Measurements from ENCODE around the gene TFEB. TPM values are rescaled to one million over a fixed set of nuclear protein-coding genes. Genes with fewer than 3 reads are reported as not detected.
A peak's percentile ranks its signal among the peaks of the same experiment; 100 is the strongest.

Gene TFEB
- total RNA-seq, 4 donors from 2014 or later, result 17.6 to 47.9 (median 22.9) TPM

DNA sequence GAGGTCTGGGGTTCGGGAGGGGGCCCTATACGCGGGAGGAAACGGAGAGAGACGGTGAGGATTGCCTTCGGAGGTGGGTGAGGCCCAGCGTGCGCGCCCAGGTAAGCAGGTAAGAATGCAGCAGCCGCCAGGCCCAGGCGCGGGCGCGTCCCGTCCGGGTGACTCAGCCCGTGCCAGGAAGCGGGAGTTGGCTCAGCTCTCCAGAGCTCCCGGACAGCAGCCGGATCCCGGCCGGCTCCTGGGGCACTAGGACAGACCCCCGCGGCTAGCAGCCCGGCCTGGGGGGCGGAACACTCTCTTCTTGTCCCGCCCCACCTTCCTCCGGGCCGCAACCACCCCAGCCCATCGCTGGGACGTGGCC is 98.6 kb downstream of the TFEB start:
- H3K36me3 ChIP-seq, result no peaks in the 10 kb centered on the region
- H3K4me3 ChIP-seq, result peak overlapping the region in 3 of 4 donors; percentile 34 to 51 (median 44)
- no peak for TF ChIP-seq POLR2A (IDR thresholded peaks at IDR 0.05)
- TF ChIP-seq, protein P1, sequence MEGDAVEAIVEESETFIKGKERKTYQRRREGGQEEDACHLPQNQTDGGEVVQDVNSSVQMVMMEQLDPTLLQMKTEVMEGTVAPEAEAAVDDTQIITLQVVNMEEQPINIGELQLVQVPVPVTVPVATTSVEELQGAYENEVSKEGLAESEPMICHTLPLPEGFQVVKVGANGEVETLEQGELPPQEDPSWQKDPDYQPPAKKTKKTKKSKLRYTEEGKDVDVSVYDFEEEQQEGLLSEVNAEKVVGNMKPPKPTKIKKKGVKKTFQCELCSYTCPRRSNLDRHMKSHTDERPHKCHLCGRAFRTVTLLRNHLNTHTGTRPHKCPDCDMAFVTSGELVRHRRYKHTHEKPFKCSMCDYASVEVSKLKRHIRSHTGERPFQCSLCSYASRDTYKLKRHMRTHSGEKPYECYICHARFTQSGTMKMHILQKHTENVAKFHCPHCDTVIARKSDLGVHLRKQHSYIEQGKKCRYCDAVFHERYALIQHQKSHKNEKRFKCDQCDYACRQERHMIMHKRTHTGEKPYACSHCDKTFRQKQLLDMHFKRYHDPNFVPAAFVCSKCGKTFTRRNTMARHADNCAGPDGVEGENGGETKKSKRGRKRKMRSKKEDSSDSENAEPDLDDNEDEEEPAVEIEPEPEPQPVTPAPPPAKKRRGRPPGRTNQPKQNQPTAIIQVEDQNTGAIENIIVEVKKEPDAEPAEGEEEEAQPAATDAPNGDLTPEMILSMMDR (IDR thresholded peaks at IDR 0.05), result no peak
- H3K9me3 ChIP-seq, result no peaks in the 10 kb centered on the region
- H3K27me3 ChIP-seq, result peaks cover 6 to 17% of the 10 kb centered on the region in 2 donors
- peak in 2 of 3 donors; percentile 70 to 81 for DNase-seq
- H3K4me1 ChIP-seq, result peaks cover 0 to 22% (median 11%) of the 10 kb centered on the region in 4 donors
- no peak overlapping the region for H3K27ac ChIP-seq

DNA sequence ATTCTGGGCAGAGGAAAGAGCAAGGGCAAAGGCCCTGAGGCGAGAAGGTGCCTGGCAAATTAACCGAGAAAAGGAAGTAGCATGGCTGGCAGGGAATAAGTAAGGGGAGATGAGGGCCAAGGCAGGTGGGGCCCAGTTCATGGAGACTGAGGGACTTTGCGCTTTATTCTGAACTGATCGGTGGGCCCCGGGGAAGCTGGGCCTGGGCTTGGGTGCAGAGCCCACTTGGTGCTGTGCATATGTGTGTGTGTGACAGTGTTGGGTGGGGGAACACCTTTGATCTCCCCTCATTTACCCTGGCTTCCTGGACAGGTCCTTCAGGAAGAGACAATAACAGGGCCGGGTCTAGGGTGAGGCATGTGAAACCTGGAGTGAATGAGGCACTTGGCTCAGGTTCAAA is 100.0 kb downstream of the TFEB start:
- H3K27ac ChIP-seq, result no peak overlapping the region
- no peaks in the 10 kb centered on the region for H3K36me3 ChIP-seq
- peaks cover 0 to 22% (median 11%) of the 10 kb centered on the region in 4 donors for H3K4me1 ChIP-seq
- TF ChIP-seq POLR2A (IDR thresholded peaks at IDR 0.05), result no peak
- TF ChIP-seq, protein P1 (IDR thresholded peaks at IDR 0.05), result no peak
- no peaks in the 10 kb centered on the region for H3K9me3 ChIP-seq
- no peak for DNase-seq
- no peak overlapping the region for H3K4me3 ChIP-seq
- H3K27me3 ChIP-seq, result peaks cover 6 to 17% of the 10 kb centered on the region in 2 donors

DNA sequence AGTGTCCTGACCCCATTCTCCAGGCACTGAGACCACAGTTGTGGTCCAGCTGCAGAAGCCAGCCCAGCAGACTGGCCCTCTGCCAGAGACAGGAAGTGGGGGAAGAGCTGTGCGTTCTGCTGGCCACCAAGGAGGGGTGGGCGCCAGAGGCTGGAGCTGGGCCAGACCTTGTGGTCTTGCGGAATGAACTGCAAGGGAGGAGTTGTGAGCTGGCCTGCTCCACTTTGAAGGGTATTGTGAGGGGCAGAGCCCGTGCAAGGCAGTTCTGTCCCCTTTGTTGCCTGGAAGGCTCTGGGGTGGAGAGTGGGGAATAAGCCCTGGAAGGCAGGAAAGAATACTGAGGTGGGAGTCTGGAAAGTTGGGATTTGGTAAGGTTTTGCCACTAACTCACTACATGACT is 100.8 kb downstream of the TFEB start:
- Histone ChIP-seq H3K27ac (no peak overlapping the region), H3K36me3 (no peaks in the 10 kb centered on the region), H3K27me3 (peaks cover 6 to 17% of the 10 kb centered on the region in 2 donors), H3K4me3 (no peak overlapping the region), H3K4me1 (peaks cover 0 to 22% (median 11%) of the 10 kb centered on the region in 4 donors), H3K9me3 (no peaks in the 10 kb centered on the region)
- TF ChIP-seq POLR2A (IDR thresholded peaks at IDR 0.05), result no peak
- TF ChIP-seq, protein P1 (IDR thresholded peaks at IDR 0.05), result no peak
- DNase-seq, result no peak

Small RNA genes lying within 50 kb of the gene (small RNA-seq; reads per million reads assigned to genes)
- gene AL365205.3, result 0 reads per million in 2 donors

Other genes starting within 250 kb of the TFEB start
- 10 to 100 TPM; 13.2 to 36.5 (median 20.0) TPM for gene FOXP4, start 189.2 kb downstream of the TFEB start, total RNA-seq
- gene MDFI, start 97.1 kb downstream of the TFEB start, total RNA-seq, result 1 to 10 TPM in 2 of 4 donors, under 1 TPM in 1, not detected in 1; 0.94 to 2.6 (median 2.4) TPM
- not detected for gene PGC, start 11.8 kb upstream of the TFEB start, total RNA-seq
- gene FRS3, start 44.3 kb upstream of the TFEB start, total RNA-seq, result 1 to 10 TPM; 3.5 to 8.3 (median 6.5) TPM
- 10 to 100 TPM in 3 of 4 donors, 1 to 10 TPM in 1; 3.8 to 23.4 (median 16.8) TPM for gene PRICKLE4, start 45.2 kb upstream of the TFEB start, total RNA-seq
- gene TOMM6, start 52.1 kb upstream of the TFEB start, total RNA-seq, result 10 to 100 TPM; 36.7 to 72.6 (median 62.4) TPM
- 1 to 10 TPM; 2.1 to 8.6 (median 4.7) TPM for gene USP49, start 159.8 kb upstream of the TFEB start, total RNA-seq
- gene MED20, start 185.5 kb upstream of the TFEB start, total RNA-seq, result 10 to 100 TPM in 3 of 4 donors, 1 to 10 TPM in 1; 6.6 to 24.3 (median 18.0) TPM
- gene BYSL, start 185.9 kb upstream of the TFEB start, total RNA-seq, result 10 to 100 TPM in 1 of 4 donors, 1 to 10 TPM in 3; 4.4 to 12.4 (median 6.1) TPM
- gene CCND3, start 206.2 kb upstream of the TFEB start, total RNA-seq, result 100 to 1,000 TPM in 1 of 4 donors, 10 to 100 TPM in 3; 49.2 to 267 (median 60.1) TPM

Data from Peyer's patch (tissue), 4 donors.